H9 (cell line): Measurements from ENCODE around the gene HOXB8. TPM values are rescaled to one million over a fixed set of nuclear protein-coding genes. Genes with fewer than 3 reads are reported as not detected.

Experiments used
- DNase-seq: peaks from one replicate; pipeline ENCODE4 v3.0.0-alpha.2; 2017
- H2AFZ ChIP-seq: one replicate; pipeline ENCODE4 v1.6.1; 2013; ENCODE audit warnings: mild to moderate bottlenecking, low read length, control low read depth, moderate library complexity
- H2AK5ac ChIP-seq: 2 replicates; pipeline ENCODE4 v1.6.1; 2013; ENCODE audit warnings: low read length, control low read depth, mixed read lengths; ENCODE audit not compliant: insufficient read length
- H2BK120ac ChIP-seq: one replicate; pipeline ENCODE4 v1.6.1; 2013; ENCODE audit warnings: low read depth, mild to moderate bottlenecking, low read length, control low read depth, inconsistent platforms; ENCODE audit not compliant: poor library complexity, severe bottlenecking
- H2BK12ac ChIP-seq: 2 replicates; pipeline ENCODE4 v1.6.1; 2013; ENCODE audit warnings: low read length, control low read depth, mixed read lengths, low read depth; ENCODE audit not compliant: insufficient read length
- H2BK15ac ChIP-seq: 2 replicates; pipeline ENCODE4 v1.6.1; 2013; ENCODE audit warnings: low read depth, low read length, control low read depth
- H2BK20ac ChIP-seq: one replicate; pipeline ENCODE4 v1.6.1; 2013; ENCODE audit warnings: low read depth, mild to moderate bottlenecking, low read length, control low read depth, inconsistent platforms; ENCODE audit not compliant: poor library complexity, severe bottlenecking
- H2BK5ac ChIP-seq: 2 replicates; pipeline ENCODE4 v1.6.1; 2013; ENCODE audit warnings: low read length, control low read depth, mixed read lengths; ENCODE audit not compliant: insufficient read length
- H3K14ac ChIP-seq: 2 replicates; pipeline ENCODE4 v1.6.1; 2013; ENCODE audit warnings: low read length, control low read depth; ENCODE audit not compliant: insufficient read depth
- H3K18ac ChIP-seq: 2 replicates; pipeline ENCODE4 v1.6.1; 2013; ENCODE audit warnings: low read depth, mild to moderate bottlenecking, mixed read lengths, low read length, control low read depth; ENCODE audit not compliant: insufficient read length
- H3K23ac ChIP-seq: 2 replicates; pipeline ENCODE4 v1.6.1; 2013; ENCODE audit warnings: low read length, control low read depth, mixed read lengths, low read depth; ENCODE audit not compliant: insufficient read length
- H3K23me2 ChIP-seq: 2 replicates; pipeline ENCODE4 v1.6.1; 2013; ENCODE audit warnings: low read depth, mild to moderate bottlenecking, mixed read lengths, low read length, control low read depth; ENCODE audit not compliant: insufficient read length, poor library complexity, severe bottlenecking
- H3K27ac ChIP-seq: 2 replicates; pipeline ENCODE4 v1.5.1; 2013; ENCODE audit warnings: low read length, control low read depth, mixed read lengths, low read depth; ENCODE audit not compliant: insufficient read length
- H3K27me3 ChIP-seq: 2 replicates; pipeline ENCODE4 v1.6.1; 2013; ENCODE audit warnings: low read length, control low read depth, inconsistent platforms; ENCODE audit not compliant: insufficient read depth
- H3K4ac ChIP-seq: 2 replicates; pipeline ENCODE4 v1.6.1; 2013; ENCODE audit warnings: low read depth, mild to moderate bottlenecking, control low read depth, inconsistent platforms, low read length, moderate library complexity
- H3K4me1 ChIP-seq: 2 replicates; pipeline ENCODE4 v1.6.1; 2013; ENCODE audit warnings: low read length, control low read depth, inconsistent platforms; ENCODE audit not compliant: insufficient read depth
- H3K4me2 ChIP-seq: 2 replicates; pipeline ENCODE4 v1.6.1; 2013; ENCODE audit warnings: low read length, control low read depth, mixed read lengths; ENCODE audit not compliant: insufficient read length, insufficient read depth
- H3K56ac ChIP-seq: 2 replicates; pipeline ENCODE4 v1.6.1; 2013; ENCODE audit warnings: low read depth, mild to moderate bottlenecking, mixed read lengths, low read length, control low read depth; ENCODE audit not compliant: insufficient read length
- H3K79me1 ChIP-seq: 2 replicates; pipeline ENCODE4 v1.6.1; 2013; ENCODE audit warnings: low read depth, mild to moderate bottlenecking, moderate library complexity, low read length, control low read depth, inconsistent platforms; ENCODE audit not compliant: insufficient read depth, poor library complexity, severe bottlenecking
- H3K79me2 ChIP-seq: 2 replicates; pipeline ENCODE4 v1.6.1; 2013; ENCODE audit warnings: low read length, control low read depth, inconsistent platforms; ENCODE audit not compliant: insufficient read depth
- H3K9ac ChIP-seq: 2 replicates; pipeline ENCODE4 v1.6.1; 2013; ENCODE audit warnings: low read length, control low read depth, mixed read lengths; ENCODE audit not compliant: insufficient read length; ENCODE audit errors: extremely low read depth
- H3K9me3 ChIP-seq: one replicate; pipeline ENCODE4 v1.6.1; 2013; ENCODE audit warnings: low read depth, low read length, inconsistent platforms; ENCODE audit not compliant: control insufficient read depth
- H3T11ph ChIP-seq: one replicate; pipeline ENCODE4 v1.6.1; 2013; ENCODE audit warnings: mild to moderate bottlenecking, low read length, control low read depth, inconsistent platforms
- H4K20me1 ChIP-seq: one replicate; pipeline ENCODE4 v1.6.1; 2013; ENCODE audit not compliant: control insufficient read depth, insufficient read length, insufficient read depth
- H4K5ac ChIP-seq: 2 replicates; pipeline ENCODE4 v1.6.1; 2013; ENCODE audit warnings: low read depth, mild to moderate bottlenecking, mixed read lengths, low read length, control low read depth; ENCODE audit not compliant: insufficient read length
- H4K8ac ChIP-seq: replicated peaks from 2 replicates; pipeline ENCODE4 v1.6.1; 2013; ENCODE audit warnings: low read length, control low read depth, mixed read lengths, low read depth; ENCODE audit not compliant: insufficient read length
- H4K91ac ChIP-seq: 2 replicates; pipeline ENCODE4 v1.6.1; 2013; ENCODE audit warnings: low read depth, mild to moderate bottlenecking, moderate library complexity, mixed read lengths, low read length, control low read depth; ENCODE audit not compliant: insufficient read length
- H3K27ac Mint-ChIP-seq, 3 experiments: 2 replicates in 2 of 3; 3 replicates in 1 of 3; pipeline ENCODE4 v1.8.0; 2020 to 2021; ENCODE audit warnings: mixed read lengths in 3 of 3, mild to moderate bottlenecking in 1 of 3, moderate library complexity in 1 of 3
- H3K27me3 Mint-ChIP-seq: 2 replicates; pipeline ENCODE4 v1.8.0; 2021; ENCODE audit warnings: low read depth, mild to moderate bottlenecking, moderate library complexity, mixed read lengths
- H3K36me3 Mint-ChIP-seq, 3 experiments: 2 replicates in 2 of 3; 3 replicates in 1 of 3; pipeline ENCODE4 v1.8.0; 2020 to 2021; ENCODE audit warnings: low read depth in 3 of 3, mixed read lengths in 3 of 3; ENCODE audit not compliant: insufficient read depth in 1 of 3
- H3K4me1 Mint-ChIP-seq, 2 experiments: 2 replicates each; pipeline ENCODE4 v1.8.0; 2020; ENCODE audit warnings: mixed read lengths in 2 of 2
- H3K4me3 Mint-ChIP-seq, 2 experiments: 2 replicates in 1 of 2; 3 replicates in 1 of 2; pipeline ENCODE4 v1.8.0; 2020 to 2021; ENCODE audit warnings: mild to moderate bottlenecking in 2 of 2, mixed read lengths in 2 of 2, moderate library complexity in 1 of 2
- H3K9me3 Mint-ChIP-seq, 2 experiments: 2 replicates in 1 of 2; 3 replicates in 1 of 2; pipeline ENCODE4 v1.8.0; 2020; ENCODE audit warnings: mild to moderate bottlenecking in 2 of 2, mixed read lengths in 2 of 2, moderate library complexity in 1 of 2
- WGBS: extraction: QIAGEN DNeasy Blood & Tissue Kit; methylation state at CpG from one replicate; pipeline ENCODE4 v1.1.7; 2013; ENCODE audit warnings: missing lambda C conversion rate, low lambda C conversion rate, mixed read lengths; ENCODE audit not compliant: insufficient read length; ENCODE audit errors: extremely low coverage; 5-methylcytosine and 5-hydroxymethylcytosine counted together
- total RNA-seq: library from RNA; stranded (reverse); gene quantifications from 2 replicates; pipeline ENCODE4 v1.2.1, GENCODE V29; 2021
- TF ChIP-seq, protein P1 (sequence below): fragments of 200-600 bp; sonication (generic); conservative IDR thresholded peaks from 3 replicates; pipeline ENCODE4 v1.8.0; 2021; ENCODE audit warnings: antibody characterized with exemption, mild to moderate bottlenecking

HOXB8 gene
- total RNA-seq, 1 experiment from 2014 or later: not detected

DNA sequence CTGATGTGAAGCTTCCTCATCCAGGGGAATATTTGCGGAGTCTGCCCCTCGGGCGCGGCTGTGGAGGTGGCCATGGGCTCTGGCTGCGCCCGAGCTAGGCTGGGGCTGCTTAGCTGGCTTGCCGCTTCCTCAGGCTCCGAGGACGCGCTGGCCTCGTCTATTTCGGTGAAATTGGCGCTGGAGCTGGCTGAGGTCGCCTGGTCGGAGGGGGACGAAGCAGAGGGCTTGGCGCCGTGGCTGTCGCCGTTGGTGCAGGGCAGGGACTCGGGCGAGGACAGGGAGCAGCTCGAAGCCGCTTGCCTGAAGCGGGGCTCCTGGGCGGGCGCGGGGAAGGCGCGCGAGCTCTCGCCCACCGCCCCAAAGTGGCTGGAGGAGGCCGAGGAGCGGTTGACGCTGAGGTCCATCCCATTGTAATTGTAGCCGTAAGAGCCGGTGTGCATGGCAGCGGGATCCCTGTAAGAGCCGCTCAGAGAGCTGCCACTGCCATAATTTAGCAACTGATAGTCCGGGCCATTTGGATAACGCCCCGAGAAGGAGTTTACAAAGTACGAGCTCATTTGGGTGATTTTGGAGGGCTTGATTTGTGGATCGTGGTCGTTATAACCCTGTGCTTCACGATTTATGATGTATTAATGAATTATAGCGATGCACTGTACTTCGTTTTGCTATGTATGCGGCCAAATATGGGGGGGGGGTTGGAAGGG lies 21.8 kb downstream of the HOXB8 start, which contains the start of gene HOXB5:
Gene HOXB5, minus strand, starts transcription at position 654 of the 704 bp plus-strand sequence. Its CDS starts 97 bp downstream, at position 557.
- Histone ChIP-seq H3K4ac (no peak within 1 kb of the TSS), H4K20me1 (no peaks in the 10 kb centered on the region), H4K91ac (no peak within 1 kb of the TSS), H3K79me1 (no peaks in the 10 kb centered on the region), H2AFZ (no peak within 1 kb of the TSS), H3K9me3 (no peaks in the 10 kb centered on the region), H3K4me1 (no peaks in the 10 kb centered on the region), H2AK5ac (no peak within 1 kb of the TSS), H3K23me2 (no peaks in the 10 kb centered on the region), H2BK120ac (no peak within 1 kb of the TSS), H2BK15ac (no peak within 1 kb of the TSS), H2BK12ac (no peak within 1 kb of the TSS), H3K23ac (no peak within 1 kb of the TSS), H3K4me2 (peak within 1 kb of the TSS; percentile 33), H3K14ac (no peak within 1 kb of the TSS), H3K79me2 (no peaks in the 10 kb centered on the region), H4K8ac (no peak within 1 kb of the TSS), H3K27me3 (peaks cover 99% of the 10 kb centered on the region), H4K5ac (no peak within 1 kb of the TSS), H3K27ac (no peak within 1 kb of the TSS), H3K56ac (no peak within 1 kb of the TSS), H2BK5ac (no peak within 1 kb of the TSS), H3T11ph (no peak within 1 kb of the TSS), H2BK20ac (no peak within 1 kb of the TSS), H3K9ac (no peak within 1 kb of the TSS), H3K18ac (no peak within 1 kb of the TSS)
- WGBS: no CpG with 5 or more reads among the region's 50 CpGs
- Mint-ChIP-seq H3K36me3 (no peaks in the 10 kb centered on the region), H3K9me3 (peaks cover 4 to 16% of the 10 kb centered on the region in 2 experiments; a peak in 2 of 5 replicates), H3K27me3 (peaks cover 100% of the 10 kb centered on the region), H3K4me1 (peaks cover 8 to 35% of the 10 kb centered on the region in 2 experiments), H3K4me3 (peak within 1 kb of the TSS in 1 of 2 experiments; percentile 31; a peak in 2 of 5 replicates), H3K27ac (no peak within 1 kb of the TSS)
- TF ChIP-seq, protein P1, sequence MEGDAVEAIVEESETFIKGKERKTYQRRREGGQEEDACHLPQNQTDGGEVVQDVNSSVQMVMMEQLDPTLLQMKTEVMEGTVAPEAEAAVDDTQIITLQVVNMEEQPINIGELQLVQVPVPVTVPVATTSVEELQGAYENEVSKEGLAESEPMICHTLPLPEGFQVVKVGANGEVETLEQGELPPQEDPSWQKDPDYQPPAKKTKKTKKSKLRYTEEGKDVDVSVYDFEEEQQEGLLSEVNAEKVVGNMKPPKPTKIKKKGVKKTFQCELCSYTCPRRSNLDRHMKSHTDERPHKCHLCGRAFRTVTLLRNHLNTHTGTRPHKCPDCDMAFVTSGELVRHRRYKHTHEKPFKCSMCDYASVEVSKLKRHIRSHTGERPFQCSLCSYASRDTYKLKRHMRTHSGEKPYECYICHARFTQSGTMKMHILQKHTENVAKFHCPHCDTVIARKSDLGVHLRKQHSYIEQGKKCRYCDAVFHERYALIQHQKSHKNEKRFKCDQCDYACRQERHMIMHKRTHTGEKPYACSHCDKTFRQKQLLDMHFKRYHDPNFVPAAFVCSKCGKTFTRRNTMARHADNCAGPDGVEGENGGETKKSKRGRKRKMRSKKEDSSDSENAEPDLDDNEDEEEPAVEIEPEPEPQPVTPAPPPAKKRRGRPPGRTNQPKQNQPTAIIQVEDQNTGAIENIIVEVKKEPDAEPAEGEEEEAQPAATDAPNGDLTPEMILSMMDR: no peak
- DNase-seq: peak; percentile 70
